HG02798 (cell line): ENCODE data around the gene CA7.

Source experiments
- ATAC-seq: cut with Tn5 transposase; IDR thresholded peaks from one replicate; pipeline ENCODE4 v1.9.1; 2021; ENCODE audit warnings: mild to moderate bottlenecking; ENCODE audit not compliant: unreplicated experiment, poor library complexity

Gene CA7

GRCh38 chr16:66871840-66872239, 27.6 kb downstream of the CA7 start:
- no peak for ATAC-seq

- no peak for ATAC-seq
Measured at GRCh38 chr16:66872559-66872942, 28.3 kb downstream of the CA7 start.

- ATAC-seq: peak; percentile 88
Measured at GRCh38 chr16:66872943-66873684, 28.9 kb downstream of the CA7 start.

- ATAC-seq: no peak
Measured at GRCh38 chr16:66873685-66874055, 29.5 kb downstream of the CA7 start.

GRCh38 chr16:66874079-66874775, 30.0 kb downstream of the CA7 start:
- no peak for ATAC-seq

GRCh38 chr16:66878067-66878466, 33.9 kb downstream of the CA7 start:
- peak; percentile 16 for ATAC-seq

- ATAC-seq: peak; percentile 97
Measured at GRCh38 chr16:66880288-66881013, 36.2 kb downstream of the CA7 start, which contains the start of gene PDP2. PDP2 (plus strand) TSS chr16:66880515; CDS start chr16:66884285, 3,770 bp downstream.

GRCh38 chr16:66881014-66881417, 36.8 kb downstream of the CA7 start:
- no peak for ATAC-seq

- ATAC-seq: no peak
Measured at GRCh38 chr16:66881560-66881959, 37.3 kb downstream of the CA7 start.

GRCh38 chr16:66881964-66882508, 37.8 kb downstream of the CA7 start:
- ATAC-seq: no peak

GRCh38 chr16:66882702-66883101, 38.5 kb downstream of the CA7 start:
- no peak for ATAC-seq

- no peak for ATAC-seq
Measured at GRCh38 chr16:66885491-66885890, 41.3 kb downstream of the CA7 start.

GRCh38 chr16:66886321-66886720, 42.1 kb downstream of the CA7 start:
- ATAC-seq: no peak

GRCh38 chr16:66886914-66887313, 42.7 kb downstream of the CA7 start:
- no peak for ATAC-seq

GRCh38 chr16:66888647-66889615, 44.7 kb downstream of the CA7 start:
- no peak for ATAC-seq

- ATAC-seq: no peak
Measured at GRCh38 chr16:66889622-66890021, 45.4 kb downstream of the CA7 start.

- ATAC-seq: no peak
Measured at GRCh38 chr16:66890799-66891198, 46.6 kb downstream of the CA7 start.

GRCh38 chr16:66891360-66891759, 47.1 kb downstream of the CA7 start:
- no peak for ATAC-seq

GRCh38 chr16:66891797-66892196, 47.6 kb downstream of the CA7 start:
- no peak for ATAC-seq

- ATAC-seq: no peak
Measured at GRCh38 chr16:66894055-66894454, 49.8 kb downstream of the CA7 start.
